ENCODE results near the gene IVD. TPM values are rescaled to one million over a fixed set of nuclear protein-coding genes. Genes with fewer than 3 reads are reported as not detected.
A peak's percentile ranks its signal among the peaks of the same experiment; 100 is the strongest.

The IVD gene
- polyA plus RNA-seq, 4 donors, result 20.0 to 58.3 (median 38.0) TPM

- no peaks in the 10 kb centered on the region for H3K9me3 ChIP-seq (ENCODE audit: control insufficient read depth in 2 of 2, insufficient read depth in 1 of 2, low read depth in 1 of 2, low read length in 1 of 2)
- H3K36me3 ChIP-seq (ENCODE audit: control insufficient read depth in 3 of 3, insufficient read depth in 2 of 3, low read depth in 1 of 3, low read length in 3 of 3), result peaks cover 0 to 7% (median 0%) of the 10 kb centered on the region in 3 donors
- H3K27me3 ChIP-seq (ENCODE audit: control insufficient read depth in 3 of 3, insufficient read depth in 3 of 3, low read length in 3 of 3), result peaks cover 0 to 8% (median 0%) of the 10 kb centered on the region in 3 donors
- no peak overlapping the region for H3K27ac ChIP-seq (ENCODE audit: low read depth in 1 of 3, low read length in 2 of 3)
- no peak overlapping the region for H3K4me3 ChIP-seq (ENCODE audit: low read depth in 1 of 3, low read length in 3 of 3)
- H3K4me1 ChIP-seq (ENCODE audit: control insufficient read depth in 3 of 3, insufficient read depth in 2 of 3, low read depth in 1 of 3, low read length in 2 of 3), result peaks cover 0 to 19% (median 3%) of the 10 kb centered on the region in 3 donors
- FAIRE-seq, result no peak
- 88 to 95% (median 94%) methylated on average over 2 of the region's 2 CpGs for WGBS, 3 donors
- no peak for DNase-seq
Observed at GRCh38 chr15:40361640-40362039, 44.0 kb upstream of the IVD start.

DNA sequence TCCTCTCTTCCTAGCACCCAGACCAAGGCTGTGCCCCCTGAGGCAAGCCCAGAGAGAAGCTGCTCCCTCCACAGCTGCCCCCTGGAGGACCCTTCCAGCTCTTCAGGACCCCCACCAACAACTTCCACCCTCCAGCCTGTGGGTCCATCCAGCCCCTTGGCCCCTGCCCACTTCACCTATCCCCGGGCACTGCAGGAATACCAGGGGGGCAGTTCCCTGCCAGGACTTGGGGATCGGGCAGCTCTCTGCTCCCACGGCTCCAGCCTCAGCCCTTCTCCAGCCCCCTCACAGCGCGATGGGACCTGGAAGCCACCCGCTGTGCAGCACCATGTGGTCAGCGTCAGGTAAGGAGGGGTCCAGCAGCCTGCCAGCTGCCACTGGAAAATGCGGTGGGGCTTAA, 42.0 kb upstream of the IVD start:
- H3K27ac ChIP-seq (ENCODE audit: low read depth in 1 of 3, low read length in 2 of 3), result no peak overlapping the region
- H3K9me3 ChIP-seq (ENCODE audit: control insufficient read depth in 2 of 2, insufficient read depth in 1 of 2, low read depth in 1 of 2, low read length in 1 of 2), result no peaks in the 10 kb centered on the region
- DNase-seq (no peak), FAIRE-seq (no peak)
- peaks cover 0 to 8% (median 0%) of the 10 kb centered on the region in 3 donors for H3K27me3 ChIP-seq (ENCODE audit: control insufficient read depth in 3 of 3, insufficient read depth in 3 of 3, low read length in 3 of 3)
- whole genome bisulfite sequencing, 3 donors, result 80 to 93% (median 93%) methylated on average over 8 of the region's 8 CpGs
- no peak overlapping the region for H3K4me3 ChIP-seq (ENCODE audit: low read depth in 1 of 3, low read length in 3 of 3)
- peaks cover 0 to 2% (median 0%) of the 10 kb centered on the region in 3 donors for H3K36me3 ChIP-seq (ENCODE audit: control insufficient read depth in 3 of 3, insufficient read depth in 2 of 3, low read depth in 1 of 3, low read length in 3 of 3)
- H3K4me1 ChIP-seq (ENCODE audit: control insufficient read depth in 3 of 3, insufficient read depth in 2 of 3, low read depth in 1 of 3, low read length in 2 of 3), result peaks cover 0 to 12% (median 5%) of the 10 kb centered on the region in 3 donors

- Histone ChIP-seq H3K27me3 (ENCODE audit: control insufficient read depth in 3 of 3, insufficient read depth in 3 of 3, low read length in 3 of 3) (peaks cover 0 to 2% (median 0%) of the 10 kb centered on the region in 3 donors), H3K36me3 (ENCODE audit: control insufficient read depth in 3 of 3, insufficient read depth in 2 of 3, low read depth in 1 of 3, low read length in 3 of 3) (peaks cover 0 to 2% (median 0%) of the 10 kb centered on the region in 3 donors), H3K4me3 (ENCODE audit: low read depth in 1 of 3, low read length in 3 of 3) (no peak overlapping the region), H3K4me1 (ENCODE audit: control insufficient read depth in 3 of 3, insufficient read depth in 2 of 3, low read depth in 1 of 3, low read length in 2 of 3) (peaks cover 0 to 9% (median 5%) of the 10 kb centered on the region in 3 donors), H3K9me3 (ENCODE audit: control insufficient read depth in 2 of 2, insufficient read depth in 1 of 2, low read depth in 1 of 2, low read length in 1 of 2) (no peaks in the 10 kb centered on the region), H3K27ac (ENCODE audit: low read depth in 1 of 3, low read length in 2 of 3) (no peak overlapping the region)
- WGBS, 3 donors, result 59 to 64% (median 61%) methylated on average over 6 of the region's 6 CpGs
- DNase-seq (no peak), FAIRE-seq (no peak)
Observed at GRCh38 chr15:40364251-40364650, 41.3 kb upstream of the IVD start.

- H3K4me1 ChIP-seq (ENCODE audit: control insufficient read depth in 3 of 3, insufficient read depth in 2 of 3, low read depth in 1 of 3, low read length in 2 of 3), result peaks cover 0 to 9% (median 5%) of the 10 kb centered on the region in 3 donors
- FAIRE-seq (no peak), DNase-seq (no peak)
- H3K9me3 ChIP-seq (ENCODE audit: control insufficient read depth in 2 of 2, insufficient read depth in 1 of 2, low read depth in 1 of 2, low read length in 1 of 2), result no peaks in the 10 kb centered on the region
- WGBS, 3 donors, result 88 to 96% (median 89%) methylated on average over 4 to 5 of the region's 5 CpGs
- peaks cover 0 to 2% (median 0%) of the 10 kb centered on the region in 3 donors for H3K36me3 ChIP-seq (ENCODE audit: control insufficient read depth in 3 of 3, insufficient read depth in 2 of 3, low read depth in 1 of 3, low read length in 3 of 3)
- no peak overlapping the region for H3K4me3 ChIP-seq (ENCODE audit: low read depth in 1 of 3, low read length in 3 of 3)
- H3K27me3 ChIP-seq (ENCODE audit: control insufficient read depth in 3 of 3, insufficient read depth in 3 of 3, low read length in 3 of 3), result no peaks in the 10 kb centered on the region
- no peak overlapping the region for H3K27ac ChIP-seq (ENCODE audit: low read depth in 1 of 3, low read length in 2 of 3)
Observed at GRCh38 chr15:40365016-40365415, 40.6 kb upstream of the IVD start.

- Histone ChIP-seq H3K4me1 (ENCODE audit: control insufficient read depth in 3 of 3, insufficient read depth in 2 of 3, low read depth in 1 of 3, low read length in 2 of 3) (peaks cover 0 to 9% (median 5%) of the 10 kb centered on the region in 3 donors), H3K27ac (ENCODE audit: low read depth in 1 of 3, low read length in 2 of 3) (no peak overlapping the region), H3K36me3 (ENCODE audit: control insufficient read depth in 3 of 3, insufficient read depth in 2 of 3, low read depth in 1 of 3, low read length in 3 of 3) (no peaks in the 10 kb centered on the region), H3K9me3 (ENCODE audit: control insufficient read depth in 2 of 2, insufficient read depth in 1 of 2, low read depth in 1 of 2, low read length in 1 of 2) (no peaks in the 10 kb centered on the region), H3K27me3 (ENCODE audit: control insufficient read depth in 3 of 3, insufficient read depth in 3 of 3, low read length in 3 of 3) (no peaks in the 10 kb centered on the region), H3K4me3 (ENCODE audit: low read depth in 1 of 3, low read length in 3 of 3) (no peak overlapping the region)
- DNase-seq (no peak), FAIRE-seq (no peak)
- WGBS, 3 donors, result 89 to 93% (median 89%) methylated on average over 11 of the region's 11 CpGs
Observed at GRCh38 chr15:40365624-40366456, 39.8 kb upstream of the IVD start.

- Histone ChIP-seq H3K9me3 (ENCODE audit: control insufficient read depth in 2 of 2, insufficient read depth in 1 of 2, low read depth in 1 of 2, low read length in 1 of 2) (no peaks in the 10 kb centered on the region), H3K4me1 (ENCODE audit: control insufficient read depth in 3 of 3, insufficient read depth in 2 of 3, low read depth in 1 of 3, low read length in 2 of 3) (peaks cover 0 to 9% (median 5%) of the 10 kb centered on the region in 3 donors), H3K27ac (ENCODE audit: low read depth in 1 of 3, low read length in 2 of 3) (peak overlapping the region in 1 of 3 donors; percentile 62), H3K36me3 (ENCODE audit: control insufficient read depth in 3 of 3, insufficient read depth in 2 of 3, low read depth in 1 of 3, low read length in 3 of 3) (no peaks in the 10 kb centered on the region), H3K27me3 (ENCODE audit: control insufficient read depth in 3 of 3, insufficient read depth in 3 of 3, low read length in 3 of 3) (no peaks in the 10 kb centered on the region), H3K4me3 (ENCODE audit: low read depth in 1 of 3, low read length in 3 of 3) (no peak overlapping the region)
- WGBS, 3 donors, result 48 to 85% (median 63%) methylated on average over 14 of the region's 14 CpGs
- FAIRE-seq, result no peak
- DNase-seq, result peak in 1 of 2 donors; percentile 46
Observed at GRCh38 chr15:40366457-40367370, 38.9 kb upstream of the IVD start.

- 60 to 74% (median 67%) methylated on average over 5 of the region's 5 CpGs for WGBS, 3 donors
- Histone ChIP-seq H3K4me1 (ENCODE audit: control insufficient read depth in 3 of 3, insufficient read depth in 2 of 3, low read depth in 1 of 3, low read length in 2 of 3) (peaks cover 0 to 9% (median 5%) of the 10 kb centered on the region in 3 donors), H3K4me3 (ENCODE audit: low read depth in 1 of 3, low read length in 3 of 3) (peak overlapping the region in 1 of 3 donors; percentile 20), H3K27me3 (ENCODE audit: control insufficient read depth in 3 of 3, insufficient read depth in 3 of 3, low read length in 3 of 3) (no peaks in the 10 kb centered on the region), H3K36me3 (ENCODE audit: control insufficient read depth in 3 of 3, insufficient read depth in 2 of 3, low read depth in 1 of 3, low read length in 3 of 3) (no peaks in the 10 kb centered on the region), H3K27ac (ENCODE audit: low read depth in 1 of 3, low read length in 2 of 3) (peak overlapping the region in 2 of 3 donors; percentile 34 to 62), H3K9me3 (ENCODE audit: control insufficient read depth in 2 of 2, insufficient read depth in 1 of 2, low read depth in 1 of 2, low read length in 1 of 2) (no peaks in the 10 kb centered on the region)
- DNase-seq, result no peak
- no peak for FAIRE-seq
Observed at GRCh38 chr15:40367371-40367685, 38.3 kb upstream of the IVD start.
